ENCODE data around the gene LRCH1.

- TF ChIP-seq, protein P1, sequence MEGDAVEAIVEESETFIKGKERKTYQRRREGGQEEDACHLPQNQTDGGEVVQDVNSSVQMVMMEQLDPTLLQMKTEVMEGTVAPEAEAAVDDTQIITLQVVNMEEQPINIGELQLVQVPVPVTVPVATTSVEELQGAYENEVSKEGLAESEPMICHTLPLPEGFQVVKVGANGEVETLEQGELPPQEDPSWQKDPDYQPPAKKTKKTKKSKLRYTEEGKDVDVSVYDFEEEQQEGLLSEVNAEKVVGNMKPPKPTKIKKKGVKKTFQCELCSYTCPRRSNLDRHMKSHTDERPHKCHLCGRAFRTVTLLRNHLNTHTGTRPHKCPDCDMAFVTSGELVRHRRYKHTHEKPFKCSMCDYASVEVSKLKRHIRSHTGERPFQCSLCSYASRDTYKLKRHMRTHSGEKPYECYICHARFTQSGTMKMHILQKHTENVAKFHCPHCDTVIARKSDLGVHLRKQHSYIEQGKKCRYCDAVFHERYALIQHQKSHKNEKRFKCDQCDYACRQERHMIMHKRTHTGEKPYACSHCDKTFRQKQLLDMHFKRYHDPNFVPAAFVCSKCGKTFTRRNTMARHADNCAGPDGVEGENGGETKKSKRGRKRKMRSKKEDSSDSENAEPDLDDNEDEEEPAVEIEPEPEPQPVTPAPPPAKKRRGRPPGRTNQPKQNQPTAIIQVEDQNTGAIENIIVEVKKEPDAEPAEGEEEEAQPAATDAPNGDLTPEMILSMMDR (IDR thresholded peaks at IDR 0.05) = no peak
- no peak for TF ChIP-seq POLR2A (IDR thresholded peaks at IDR 0.05; ENCODE audit: low read depth)
Measured at GRCh38 chr13:46596466-46596865, 43.5 kb downstream of the LRCH1 start.

Measured in esophagus muscularis mucosa (tissue), 3 donors.